Panc1 (cell line): ENCODE measurements around the gene KATNAL1. TPM values are rescaled to one million over a fixed set of nuclear protein-coding genes. Genes with fewer than 3 reads are reported as not detected.
A peak's percentile ranks its signal among the peaks of the same experiment; 100 is the strongest.

Source experiments
- ATAC-seq: fragments of 200-7000 bp; cut with Tn5 transposase; 2 replicates; pipeline ENCODE4 v1.9.1; 2020; ENCODE audit warnings: mild to moderate bottlenecking, moderate library complexity
- BruUV-seq: library from RNA; stranded (reverse); fragments of 400-500 nt; replicated peaks from 2 replicates; lab custom pipeline; 2021; lab: Mats Ljungman, UMichigan
- CTCF ChIA-PET: fragments of 300-600 bp; sonication (Branson Sonifier 250); formaldehyde crosslinking; loops from one replicate; lab custom pipeline; 2022; ENCODE audit warnings: antibody characterized with exemption; lab: Charles Lee
- POLR2A ChIA-PET: fragments of 300-600 bp; sonication (Branson Sonifier 250); formaldehyde crosslinking; loops from one replicate; lab custom pipeline; 2022; ENCODE audit warnings: antibody characterized with exemption; lab: Charles Lee
- DNase-seq: peaks from one replicate; pipeline ENCODE4 v3.0.0-alpha.2; 2010; ENCODE audit warnings: low read depth, low spot score
- H3K27ac ChIP-seq: 2 replicates; pipeline ENCODE4 v1.5.1; 2011; ENCODE audit warnings: mild to moderate bottlenecking, low read length, inconsistent platforms
- H3K27me3 ChIP-seq: fragments of 200-500 bp; sonication (Bioruptor generic); 2 replicates; pipeline ENCODE4 v1.6.0; 2014; ENCODE audit warnings: low read length, inconsistent platforms; ENCODE audit not compliant: control insufficient read depth, insufficient read depth
- H3K36me3 ChIP-seq: fragments of 200-500 bp; sonication (Bioruptor generic); 2 replicates; pipeline ENCODE4 v1.5.1; 2014; ENCODE audit warnings: inconsistent platforms, mild to moderate bottlenecking, low read length, moderate library complexity; ENCODE audit not compliant: control insufficient read depth, insufficient read depth
- H3K4me1 ChIP-seq: 2 replicates; pipeline ENCODE4 v1.5.1; 2011; ENCODE audit warnings: inconsistent platforms, mild to moderate bottlenecking, low read length, moderate library complexity; ENCODE audit not compliant: control insufficient read depth, insufficient read depth
- H3K4me3 ChIP-seq, 2 experiments: 2 replicates each; pipeline ENCODE4 v1.5.1; 2011 to 2012; ENCODE audit warnings: low read depth in 2 of 2, low read length in 2 of 2, mild to moderate bottlenecking in 2 of 2, inconsistent platforms in 1 of 2, moderate library complexity in 1 of 2
- H3K9me3 ChIP-seq: fragments of 200-500 bp; sonication (Bioruptor generic); 2 replicates; pipeline ENCODE4 v1.5.1; 2014; ENCODE audit warnings: low read depth, mild to moderate bottlenecking, inconsistent platforms, low read length, moderate library complexity; ENCODE audit not compliant: control insufficient read depth, insufficient read depth
- POLR2AphosphoS5 ChIP-seq: IDR thresholded peaks from 2 replicates; pipeline ENCODE4 v1.6.1; 2012; ENCODE audit warnings: mild to moderate bottlenecking, low read depth, low read length, moderate library complexity
- SIN3A ChIP-seq: IDR thresholded peaks from 2 replicates; pipeline ENCODE4 v1.6.1; 2012; ENCODE audit warnings: low read depth, mild to moderate bottlenecking, low read length, moderate library complexity, borderline replicate concordance; ENCODE audit not compliant: insufficient read depth
- TCF7L2 ChIP-seq: IDR thresholded peaks from 2 replicates; pipeline ENCODE4 v1.6.1; 2011; ENCODE audit warnings: mild to moderate bottlenecking, low read depth, low read length, inconsistent platforms
- in situ Hi-C: cut with HindIII; loops from 2 replicates; pipeline ENCODE4 v1.10.0; 2016; ENCODE audit warnings: low sequenced_read_pairs, low pct_unique_long_range_greater_than_20kb
- intact Hi-C: fragments of 100-400 bp; cut with micrococcal nuclease; formaldehyde crosslinking; loops from one replicate; pipeline ENCODE4 v1.10.0; 2022; ENCODE audit not compliant: unreplicated experiment
- total RNA-seq: library from RNA; stranded (reverse); gene quantifications from one replicate; pipeline ENCODE4 v1.2.1, GENCODE V29; 2021; ENCODE audit not compliant: unreplicated experiment
- TF ChIP-seq, protein P1 (sequence below): fragments of 450-650 bp; IDR thresholded peaks from 2 replicates; pipeline ENCODE4 v1.5.1; 2017; ENCODE audit warnings: mild to moderate bottlenecking
- TF ChIP-seq, protein P2 (sequence below), 2 experiments: IDR thresholded peaks; 2 replicates each; pipeline ENCODE4 v1.6.1; 2011 to 2012; ENCODE audit warnings: low read depth in 2 of 2, control low read depth in 1 of 2, low read length in 1 of 2, mild to moderate bottlenecking in 1 of 2, moderate library complexity in 1 of 2; ENCODE audit not compliant: insufficient read depth in 1 of 2

Gene KATNAL1
- total RNA-seq, 1 experiment from 2014 or later = 34.3 TPM

DNA sequence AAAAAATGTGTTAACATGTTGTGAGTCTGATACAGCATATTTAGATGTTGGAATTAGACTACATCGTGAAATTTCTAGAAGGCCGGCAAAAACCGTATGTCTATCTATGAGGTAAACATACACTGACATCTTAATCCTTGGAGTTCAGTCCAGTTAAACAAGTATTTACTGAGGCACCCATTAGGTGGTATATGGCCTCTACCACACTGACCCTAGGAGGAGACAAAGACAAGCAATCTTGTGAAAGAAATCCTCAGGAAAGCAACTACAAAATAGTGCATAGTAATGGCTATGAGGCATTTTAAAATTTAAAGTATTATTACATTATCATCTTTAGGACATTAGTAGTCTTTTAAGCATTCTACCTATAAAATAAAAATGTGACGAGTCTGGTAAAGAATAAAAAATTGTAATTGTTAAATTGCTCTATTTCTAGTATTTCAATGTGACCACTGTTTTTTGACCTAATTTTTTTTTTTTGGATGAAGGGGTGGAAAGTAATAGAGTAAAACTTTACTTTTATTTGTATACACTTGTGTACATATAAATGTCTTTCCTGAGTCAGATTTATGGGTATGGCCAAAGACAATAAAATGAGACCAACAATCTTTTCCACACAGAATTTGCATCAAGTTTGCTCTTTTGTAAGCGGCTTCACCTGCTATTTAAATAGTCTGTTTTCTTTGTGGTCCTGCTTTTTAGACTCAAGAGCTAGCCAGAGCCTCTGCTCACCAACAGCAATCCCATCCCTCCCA is 50.5 kb downstream of the KATNAL1 start:
- intact Hi-C loops = no loop called here
- CTCF ChIA-PET = no interaction called here
- ATAC-seq = no peak

DNA sequence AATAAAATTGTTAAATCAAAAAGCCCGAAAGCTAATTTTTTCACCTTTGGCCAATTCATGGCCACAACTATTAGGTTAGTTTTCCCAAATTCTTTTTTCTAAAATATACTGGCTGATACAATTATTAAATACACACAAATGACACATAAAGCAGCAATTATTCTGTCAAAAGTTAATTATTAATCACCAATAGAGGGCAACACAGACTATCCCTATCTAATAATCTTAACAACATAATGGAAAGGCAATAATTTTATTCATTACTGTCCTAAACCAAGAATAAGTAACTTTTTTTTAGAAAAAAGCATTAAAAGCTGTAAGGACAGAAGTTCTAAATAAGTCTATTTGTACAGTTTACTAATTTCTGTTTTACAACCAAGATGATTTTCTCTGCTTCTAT is 51.7 kb downstream of the KATNAL1 start:
- ChIA-PET CTCF (no interaction called here), POLR2A (no interaction called here)
- H3K27me3 ChIP-seq = no peaks in the 10 kb centered on the region
- in situ Hi-C loops = no loop called here
- no peaks in the 10 kb centered on the region for H3K36me3 ChIP-seq
- H3K4me3 ChIP-seq = no peak overlapping the region
- H3K4me1 ChIP-seq = peaks cover 13% of the 10 kb centered on the region
- no peak for DNase-seq
- no TSS peak for BruUV-seq
- intact Hi-C loops = no loop called here
- no peak overlapping the region for H3K27ac ChIP-seq
- ATAC-seq = no peak
- no peak for TF ChIP-seq POLR2AphosphoS5
- no peak for TF ChIP-seq TCF7L2
- TF ChIP-seq, protein P1, sequence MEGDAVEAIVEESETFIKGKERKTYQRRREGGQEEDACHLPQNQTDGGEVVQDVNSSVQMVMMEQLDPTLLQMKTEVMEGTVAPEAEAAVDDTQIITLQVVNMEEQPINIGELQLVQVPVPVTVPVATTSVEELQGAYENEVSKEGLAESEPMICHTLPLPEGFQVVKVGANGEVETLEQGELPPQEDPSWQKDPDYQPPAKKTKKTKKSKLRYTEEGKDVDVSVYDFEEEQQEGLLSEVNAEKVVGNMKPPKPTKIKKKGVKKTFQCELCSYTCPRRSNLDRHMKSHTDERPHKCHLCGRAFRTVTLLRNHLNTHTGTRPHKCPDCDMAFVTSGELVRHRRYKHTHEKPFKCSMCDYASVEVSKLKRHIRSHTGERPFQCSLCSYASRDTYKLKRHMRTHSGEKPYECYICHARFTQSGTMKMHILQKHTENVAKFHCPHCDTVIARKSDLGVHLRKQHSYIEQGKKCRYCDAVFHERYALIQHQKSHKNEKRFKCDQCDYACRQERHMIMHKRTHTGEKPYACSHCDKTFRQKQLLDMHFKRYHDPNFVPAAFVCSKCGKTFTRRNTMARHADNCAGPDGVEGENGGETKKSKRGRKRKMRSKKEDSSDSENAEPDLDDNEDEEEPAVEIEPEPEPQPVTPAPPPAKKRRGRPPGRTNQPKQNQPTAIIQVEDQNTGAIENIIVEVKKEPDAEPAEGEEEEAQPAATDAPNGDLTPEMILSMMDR = no peak
- TF ChIP-seq SIN3A = no peak
- no peaks in the 10 kb centered on the region for H3K9me3 ChIP-seq

More for the DNA sequence above, 50.5 kb downstream of the KATNAL1 start:
- BruUV-seq = no TSS peak
- POLR2A ChIA-PET = no interaction called here
- no peak overlapping the region for H3K27ac ChIP-seq
- TF ChIP-seq, protein P1 = peak; percentile 8; the same call in 1 of the 2 replicates
- TF ChIP-seq, protein P2, sequence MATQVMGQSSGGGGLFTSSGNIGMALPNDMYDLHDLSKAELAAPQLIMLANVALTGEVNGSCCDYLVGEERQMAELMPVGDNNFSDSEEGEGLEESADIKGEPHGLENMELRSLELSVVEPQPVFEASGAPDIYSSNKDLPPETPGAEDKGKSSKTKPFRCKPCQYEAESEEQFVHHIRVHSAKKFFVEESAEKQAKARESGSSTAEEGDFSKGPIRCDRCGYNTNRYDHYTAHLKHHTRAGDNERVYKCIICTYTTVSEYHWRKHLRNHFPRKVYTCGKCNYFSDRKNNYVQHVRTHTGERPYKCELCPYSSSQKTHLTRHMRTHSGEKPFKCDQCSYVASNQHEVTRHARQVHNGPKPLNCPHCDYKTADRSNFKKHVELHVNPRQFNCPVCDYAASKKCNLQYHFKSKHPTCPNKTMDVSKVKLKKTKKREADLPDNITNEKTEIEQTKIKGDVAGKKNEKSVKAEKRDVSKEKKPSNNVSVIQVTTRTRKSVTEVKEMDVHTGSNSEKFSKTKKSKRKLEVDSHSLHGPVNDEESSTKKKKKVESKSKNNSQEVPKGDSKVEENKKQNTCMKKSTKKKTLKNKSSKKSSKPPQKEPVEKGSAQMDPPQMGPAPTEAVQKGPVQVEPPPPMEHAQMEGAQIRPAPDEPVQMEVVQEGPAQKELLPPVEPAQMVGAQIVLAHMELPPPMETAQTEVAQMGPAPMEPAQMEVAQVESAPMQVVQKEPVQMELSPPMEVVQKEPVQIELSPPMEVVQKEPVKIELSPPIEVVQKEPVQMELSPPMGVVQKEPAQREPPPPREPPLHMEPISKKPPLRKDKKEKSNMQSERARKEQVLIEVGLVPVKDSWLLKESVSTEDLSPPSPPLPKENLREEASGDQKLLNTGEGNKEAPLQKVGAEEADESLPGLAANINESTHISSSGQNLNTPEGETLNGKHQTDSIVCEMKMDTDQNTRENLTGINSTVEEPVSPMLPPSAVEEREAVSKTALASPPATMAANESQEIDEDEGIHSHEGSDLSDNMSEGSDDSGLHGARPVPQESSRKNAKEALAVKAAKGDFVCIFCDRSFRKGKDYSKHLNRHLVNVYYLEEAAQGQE (IDR thresholded peaks at IDR 0.05; ENCODE audit: insufficient read depth in 1 of 2, low read depth in 2 of 2, low read length in 1 of 2) = no peak
- no peaks in the 10 kb centered on the region for H3K9me3 ChIP-seq
- in situ Hi-C loops = no loop called here
- no peaks in the 10 kb centered on the region for H3K27me3 ChIP-seq
- DNase-seq = no peak
- H3K4me1 ChIP-seq = peaks cover 13% of the 10 kb centered on the region
- no peaks in the 10 kb centered on the region for H3K36me3 ChIP-seq
- H3K4me3 ChIP-seq = no peak overlapping the region
